T-helper 22 cell (primary cell): ENCODE data around the gene CACNB2.
"Not testable (repeated sequence)": the region's sequence is repeated elsewhere in the genome, so short reads cannot be mapped to it uniquely, and the experiment has no call there.

ENCODE experiments used
- DNase-seq: peaks from one replicate; pipeline ENCODE4 v3.0.0-alpha.2; 2020; ENCODE audit warnings: low read depth

The CACNB2 gene

GRCh38 chr10:18201877-18202276, 61.7 kb downstream of the CACNB2 start:
- no peak for DNase-seq

DNA sequence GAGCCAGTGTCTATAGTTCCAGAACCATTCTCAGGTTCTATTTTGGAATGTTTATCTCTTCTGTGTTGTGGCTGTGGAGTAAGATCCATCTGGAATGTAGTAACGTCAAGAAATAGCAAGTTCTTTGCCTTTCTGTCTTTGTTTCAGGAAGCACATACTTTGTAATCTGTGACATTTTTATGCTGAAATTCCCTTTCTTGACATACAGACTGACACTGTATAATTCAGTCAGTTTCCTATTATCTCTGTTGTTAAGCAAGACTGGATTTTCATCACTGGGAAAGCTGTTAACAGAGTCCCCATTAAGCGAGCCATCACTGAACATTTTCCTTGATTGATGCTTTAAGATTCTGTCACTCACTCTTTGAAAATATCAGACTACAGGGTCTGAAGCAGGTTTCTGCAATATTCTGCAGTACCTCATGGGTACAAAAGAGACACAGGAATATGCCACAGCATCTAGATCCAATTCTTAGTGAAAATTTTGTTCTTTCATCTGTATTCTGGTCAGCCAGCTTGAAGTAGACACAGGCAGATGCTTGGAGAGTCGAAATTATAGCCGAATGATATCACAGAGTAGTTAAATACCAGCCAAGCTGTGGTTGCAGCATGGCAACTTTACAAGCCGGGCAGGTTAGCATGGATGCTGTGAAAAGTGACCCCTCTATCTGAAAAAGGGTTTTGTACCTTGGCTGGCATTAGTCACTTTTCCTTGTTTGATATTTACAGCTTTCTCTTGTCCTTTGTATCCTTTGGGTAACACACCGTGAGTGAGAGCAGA, 62.6 kb downstream of the CACNB2 start:
- DNase-seq: no peak

DNA sequence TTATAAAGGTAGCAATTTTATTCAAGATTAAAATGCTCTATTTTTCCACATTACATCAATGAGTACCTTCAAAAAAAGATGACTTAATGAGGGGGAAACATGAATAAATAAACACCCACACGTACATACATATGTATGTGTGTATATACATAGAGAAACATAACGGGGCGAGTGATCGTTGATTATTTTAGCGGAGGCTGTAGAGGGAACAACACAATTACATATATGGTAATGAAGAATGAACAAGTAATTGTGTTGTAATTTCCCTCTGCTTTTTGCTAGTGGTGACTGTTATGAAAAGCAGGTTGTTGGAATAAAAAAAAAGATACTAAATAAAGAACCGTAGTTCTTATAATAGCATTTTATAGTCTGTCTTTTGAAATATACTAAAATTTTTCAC, 63.2 kb downstream of the CACNB2 start:
- no peak for DNase-seq

DNA sequence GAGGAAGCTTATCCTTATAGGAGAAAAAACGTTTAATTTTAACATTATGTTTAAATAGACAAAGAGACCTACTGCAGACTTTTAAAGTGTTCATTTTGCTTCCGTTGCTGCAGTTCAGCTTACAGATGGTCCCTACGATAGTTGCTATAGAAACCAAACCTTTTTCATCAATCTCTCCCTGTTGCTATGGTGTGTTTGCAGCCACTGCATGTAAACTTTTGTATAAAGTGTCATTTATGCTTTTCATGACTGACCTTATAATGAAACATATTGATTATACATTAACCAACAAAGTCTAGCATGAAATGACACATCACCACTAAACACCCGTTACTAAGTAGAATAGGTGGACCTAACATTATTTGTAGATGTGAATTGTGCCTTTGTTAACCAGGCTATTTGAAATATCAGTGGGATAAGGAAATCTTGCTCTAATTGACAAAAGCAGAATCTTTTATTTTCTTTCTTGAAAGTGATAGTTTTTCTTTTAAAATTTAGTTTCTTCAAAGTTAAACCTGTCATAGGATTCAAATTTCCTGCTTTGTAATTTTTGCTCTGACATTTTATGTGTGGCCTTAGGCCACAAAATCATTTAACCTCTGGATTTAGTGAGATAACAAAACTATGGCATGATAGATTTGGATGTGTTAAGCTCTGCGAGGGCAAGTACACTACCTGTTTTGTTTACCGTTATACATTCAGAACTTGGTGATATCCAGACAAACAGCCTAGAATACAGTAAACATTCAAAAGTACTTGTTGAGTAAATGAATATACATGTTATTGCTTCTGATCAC, 64.0 kb downstream of the CACNB2 start:
- DNase-seq: no peak

DNA sequence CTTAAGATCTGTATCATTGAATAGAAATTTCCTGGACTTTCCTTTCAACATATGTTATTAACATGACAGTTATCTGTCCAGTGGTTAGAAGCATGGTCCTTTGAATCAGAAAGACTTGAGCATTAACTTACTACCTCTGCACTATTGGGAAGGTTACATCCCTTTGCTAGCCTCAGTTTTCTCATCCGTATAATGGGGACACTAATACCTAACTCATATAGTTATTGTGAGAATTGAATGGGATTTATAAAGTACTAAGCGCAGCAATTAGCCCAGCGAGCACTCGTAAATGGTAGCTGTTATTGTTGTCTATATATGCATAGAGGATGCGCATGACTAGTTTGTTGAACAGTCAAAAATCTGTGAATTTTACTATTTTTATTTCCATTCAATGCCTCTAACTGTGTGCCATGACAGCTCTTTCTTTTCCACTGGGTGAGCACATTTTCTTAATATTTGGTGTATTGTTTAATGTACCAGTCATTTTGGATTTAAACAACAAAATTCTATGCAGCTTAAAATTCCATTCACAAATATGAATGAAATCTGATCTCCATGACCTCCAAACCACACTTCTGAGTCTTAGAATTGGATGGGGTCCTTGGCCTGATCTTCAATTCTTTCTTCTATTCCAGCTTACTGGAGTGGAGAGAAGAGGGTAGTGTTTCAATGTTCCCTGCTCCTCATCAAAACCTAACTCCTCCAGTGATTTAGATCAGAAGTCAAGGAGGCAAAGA, 65.0 kb downstream of the CACNB2 start:
- no peak for DNase-seq

- not testable (repeated sequence) for DNase-seq
These were observed 68.0 kb downstream of the CACNB2 start for GRCh38 chr10:18208186-18208585.

DNA sequence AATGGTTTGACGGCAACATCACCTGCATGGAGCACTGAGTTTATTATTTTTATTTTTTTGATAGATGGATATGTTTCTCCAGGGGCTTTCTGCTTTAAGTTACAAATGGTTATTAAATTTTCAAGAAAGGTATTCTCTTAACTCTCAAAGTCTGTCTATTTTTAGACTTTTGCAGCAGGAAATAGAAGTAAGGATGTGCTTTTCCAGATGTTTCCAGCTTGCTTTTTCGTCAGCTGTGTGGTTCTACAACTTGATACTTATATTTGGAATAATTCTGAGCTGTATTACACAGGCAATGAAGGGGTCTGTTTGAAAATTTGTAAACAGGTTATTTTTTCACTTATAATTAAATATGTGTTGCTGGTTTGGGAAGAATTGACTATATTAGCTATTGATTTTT, 69.0 kb downstream of the CACNB2 start:
- DNase-seq: no peak

- no peak for DNase-seq
These were observed 70.5 kb downstream of the CACNB2 start for GRCh38 chr10:18210711-18211110.

DNA sequence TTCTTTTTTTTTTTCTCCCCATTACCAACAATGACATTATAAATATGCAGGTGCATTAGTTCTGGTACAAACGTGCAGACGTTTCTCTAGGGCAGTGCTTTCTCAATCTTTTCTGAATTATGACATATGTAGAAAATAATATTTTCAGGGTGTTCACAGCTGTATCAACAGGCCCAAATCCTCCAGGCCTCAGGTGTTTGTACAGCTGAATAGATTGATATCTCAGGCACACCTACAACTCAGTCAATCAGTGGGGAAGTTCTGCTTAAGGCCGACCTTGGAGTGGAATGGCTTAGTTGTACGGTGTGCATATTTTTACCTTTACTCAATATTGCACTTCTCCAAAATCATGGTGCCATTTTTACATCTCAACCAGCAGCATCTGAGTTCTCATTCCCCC, 71.6 kb downstream of the CACNB2 start:
- DNase-seq: no peak

DNA sequence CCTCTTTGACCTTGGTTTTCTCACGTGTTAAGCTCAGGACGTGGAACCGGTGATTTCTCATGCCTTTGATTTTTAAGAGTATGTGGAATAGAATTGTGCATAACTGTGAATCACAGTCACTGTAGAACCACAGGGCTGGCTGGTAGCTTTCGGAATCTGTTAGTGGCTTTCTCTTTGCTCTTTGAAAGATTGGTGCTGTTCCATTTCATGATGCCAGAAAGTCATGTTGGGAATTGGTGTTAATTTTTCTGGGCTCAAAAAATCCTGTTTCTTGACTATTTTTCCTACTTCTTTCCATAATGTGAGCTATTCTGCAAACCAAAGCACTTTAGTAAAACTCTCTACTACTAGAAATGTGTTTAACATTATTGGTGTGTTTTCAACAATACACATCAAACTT, 73.0 kb downstream of the CACNB2 start:
- no peak for DNase-seq

DNA sequence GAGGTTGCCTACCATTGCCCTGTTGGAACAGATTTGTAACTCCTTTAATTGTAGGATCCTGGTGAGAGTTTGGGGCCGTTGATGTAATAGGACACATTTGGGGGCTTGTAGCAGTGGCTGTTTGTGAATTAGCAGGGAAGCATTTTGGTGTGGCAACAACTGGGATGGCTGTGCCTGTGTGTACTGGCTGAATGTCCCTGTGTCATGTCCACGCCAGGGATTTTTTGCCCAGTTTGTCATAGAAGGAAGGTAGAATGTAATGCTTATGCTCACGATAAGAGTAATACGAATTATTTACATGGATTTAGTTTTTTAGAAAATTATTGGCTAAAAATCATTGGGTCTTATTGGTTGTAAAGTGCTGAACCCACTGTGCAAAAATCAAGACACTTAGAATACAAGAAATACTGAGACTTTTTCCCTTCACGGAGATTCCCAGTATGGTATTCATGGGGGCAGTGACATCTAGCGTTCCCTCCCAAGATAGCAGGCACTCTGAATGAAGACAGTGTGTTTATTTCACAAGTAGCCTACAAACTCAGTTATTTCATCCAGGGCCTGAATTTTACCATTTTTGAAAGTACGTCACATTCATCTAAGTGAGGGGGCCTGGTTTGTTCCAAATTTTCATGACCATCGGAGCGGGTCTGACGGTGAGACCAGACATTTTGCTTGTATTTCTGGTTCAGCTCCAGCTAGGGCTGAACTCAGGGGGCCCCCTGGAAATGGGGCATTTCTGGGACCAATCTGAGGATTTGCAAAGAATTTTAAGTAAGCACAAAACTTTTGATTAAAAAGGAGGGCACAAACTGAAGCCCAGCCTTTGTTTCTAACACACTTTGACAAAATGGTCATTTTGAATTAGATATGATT, 74.7 kb downstream of the CACNB2 start:
- no peak for DNase-seq

DNA sequence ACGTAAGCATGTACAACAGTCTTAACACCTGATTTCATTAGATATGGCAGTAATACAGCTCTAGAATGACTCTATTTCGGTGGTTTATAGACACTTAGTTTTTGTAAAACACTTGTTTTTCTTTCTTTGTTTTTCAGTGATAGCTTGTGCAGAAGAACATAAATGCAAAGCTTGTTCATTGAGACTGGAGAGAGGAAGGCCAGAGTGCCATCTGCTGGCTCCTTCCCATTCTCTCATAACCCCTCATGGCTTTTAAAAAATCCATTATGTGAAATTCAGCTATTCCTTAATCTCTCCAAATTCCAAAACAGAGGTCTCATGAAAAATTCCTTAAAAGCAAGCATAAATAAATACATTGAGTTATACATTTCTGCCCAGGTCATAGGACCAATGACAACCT, 76.3 kb downstream of the CACNB2 start:
- DNase-seq: no peak

- DNase-seq: no peak
These were observed 77.4 kb downstream of the CACNB2 start for GRCh38 chr10:18217577-18217976.

GRCh38 chr10:18219146-18219545, 78.9 kb downstream of the CACNB2 start:
- no peak for DNase-seq

- no peak for DNase-seq
These were observed 80.9 kb downstream of the CACNB2 start for GRCh38 chr10:18221123-18221522.

DNA sequence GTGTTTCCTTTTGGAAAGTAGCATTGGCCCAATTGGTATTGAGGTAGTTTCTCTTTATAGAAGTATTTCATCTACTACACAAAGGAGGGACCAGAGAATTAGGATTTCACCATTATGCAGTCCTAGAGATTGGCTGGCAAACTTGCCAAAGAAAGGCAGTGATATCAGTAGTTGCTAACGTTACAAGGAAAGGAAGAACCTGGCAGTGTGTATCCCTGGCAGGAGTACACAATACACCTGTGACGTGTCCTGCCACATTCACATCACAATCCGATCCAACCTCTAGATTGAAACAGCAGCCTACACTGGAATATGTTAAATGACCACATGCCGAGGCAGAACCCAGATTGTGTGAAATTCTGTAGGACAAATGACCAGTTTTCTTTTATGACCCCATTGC, 81.7 kb downstream of the CACNB2 start:
- DNase-seq: no peak

DNA sequence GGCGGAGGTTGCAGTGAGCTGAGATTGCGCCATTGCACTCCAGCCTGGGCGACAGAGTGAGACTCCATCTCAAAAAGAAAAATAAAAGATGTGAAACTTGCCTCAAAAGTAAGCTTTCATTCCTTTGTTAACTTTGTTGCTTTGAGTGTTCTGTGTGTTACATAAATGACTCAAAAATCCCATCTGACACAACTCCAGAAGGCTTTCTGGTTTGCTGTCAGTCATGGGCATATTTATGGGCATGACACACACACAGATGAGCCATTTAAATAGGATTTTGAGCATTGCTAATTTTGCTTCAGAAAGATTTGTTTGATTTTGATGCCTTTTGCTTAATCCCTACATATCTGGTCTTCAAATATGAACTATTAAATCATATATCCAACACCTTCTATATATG, 82.6 kb downstream of the CACNB2 start:
- DNase-seq: no peak

GRCh38 chr10:18223898-18224297, 83.7 kb downstream of the CACNB2 start:
- DNase-seq: no peak

DNA sequence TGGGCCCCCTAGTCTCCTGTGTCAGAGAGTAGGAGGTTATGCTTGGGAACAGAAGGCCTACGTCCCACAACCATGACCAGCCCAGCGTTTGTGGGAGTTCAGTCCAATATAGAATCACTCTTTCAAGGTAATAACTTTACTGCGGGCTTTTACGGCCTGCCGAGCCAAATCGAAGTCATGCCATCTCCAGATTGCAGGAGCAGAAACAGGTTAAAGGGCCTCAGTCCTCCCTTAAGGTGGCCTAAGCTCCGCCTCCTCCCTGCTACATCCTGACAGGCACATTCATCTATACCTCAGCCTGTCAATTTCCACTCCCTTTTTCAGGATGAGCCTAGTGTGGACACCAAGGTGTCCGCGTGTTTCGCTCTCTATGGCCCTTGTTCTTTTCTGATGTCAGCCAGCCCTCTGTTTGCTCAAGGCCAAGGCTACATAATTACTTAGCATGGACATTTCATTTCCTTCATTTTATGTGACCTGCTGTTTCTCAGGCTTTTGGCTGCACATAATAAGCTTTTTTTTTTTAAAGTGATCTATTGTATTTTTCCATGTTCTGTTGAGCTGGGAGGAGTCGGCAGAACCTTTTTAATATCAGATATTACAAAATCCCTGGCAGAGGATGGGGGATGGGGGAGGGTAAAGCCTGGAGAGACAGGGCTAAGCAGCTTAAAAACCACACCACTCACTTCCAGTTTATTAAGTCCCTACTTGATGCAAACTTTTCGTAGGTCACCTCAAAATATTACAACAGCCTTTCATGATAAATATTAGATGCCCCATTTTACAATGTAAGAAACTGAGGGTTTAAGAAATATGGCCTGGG, 84.6 kb downstream of the CACNB2 start:
- DNase-seq: no peak

DNA sequence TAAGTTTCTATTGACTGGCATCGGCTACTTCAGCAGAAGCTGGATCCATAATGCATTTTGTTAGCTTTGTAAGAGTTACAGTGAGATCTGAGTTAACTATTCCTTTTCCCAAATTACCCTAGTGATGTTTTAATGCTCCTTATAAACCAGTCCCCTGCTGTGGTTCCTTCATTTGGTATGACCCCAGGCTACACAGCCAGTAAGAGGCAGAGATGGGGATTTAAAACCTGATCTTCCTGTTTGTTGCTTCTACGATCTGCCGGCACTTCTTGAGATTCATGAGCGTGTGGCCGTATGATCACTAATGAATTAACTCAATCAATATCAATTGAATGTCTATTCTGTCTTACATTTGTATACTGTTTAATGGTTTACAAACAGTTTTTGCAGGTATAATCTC, 86.1 kb downstream of the CACNB2 start:
- no peak for DNase-seq

- DNase-seq: no peak
These were observed 89.6 kb downstream of the CACNB2 start for GRCh38 chr10:18229826-18230225.
